Measurements from ENCODE around the gene DNAH6.

GRCh38 chr2:84687498-84688149 lies 171.3 kb downstream of the DNAH6 start:
- no peak for TF ChIP-seq POLR2AphosphoS5 (IDR thresholded peaks at IDR 0.05; ENCODE audit: low read length)
- TF ChIP-seq, protein P1, sequence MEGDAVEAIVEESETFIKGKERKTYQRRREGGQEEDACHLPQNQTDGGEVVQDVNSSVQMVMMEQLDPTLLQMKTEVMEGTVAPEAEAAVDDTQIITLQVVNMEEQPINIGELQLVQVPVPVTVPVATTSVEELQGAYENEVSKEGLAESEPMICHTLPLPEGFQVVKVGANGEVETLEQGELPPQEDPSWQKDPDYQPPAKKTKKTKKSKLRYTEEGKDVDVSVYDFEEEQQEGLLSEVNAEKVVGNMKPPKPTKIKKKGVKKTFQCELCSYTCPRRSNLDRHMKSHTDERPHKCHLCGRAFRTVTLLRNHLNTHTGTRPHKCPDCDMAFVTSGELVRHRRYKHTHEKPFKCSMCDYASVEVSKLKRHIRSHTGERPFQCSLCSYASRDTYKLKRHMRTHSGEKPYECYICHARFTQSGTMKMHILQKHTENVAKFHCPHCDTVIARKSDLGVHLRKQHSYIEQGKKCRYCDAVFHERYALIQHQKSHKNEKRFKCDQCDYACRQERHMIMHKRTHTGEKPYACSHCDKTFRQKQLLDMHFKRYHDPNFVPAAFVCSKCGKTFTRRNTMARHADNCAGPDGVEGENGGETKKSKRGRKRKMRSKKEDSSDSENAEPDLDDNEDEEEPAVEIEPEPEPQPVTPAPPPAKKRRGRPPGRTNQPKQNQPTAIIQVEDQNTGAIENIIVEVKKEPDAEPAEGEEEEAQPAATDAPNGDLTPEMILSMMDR (IDR thresholded peaks at IDR 0.05 in 2 of 3, conservative IDR thresholded peaks at IDR 0.05 in 1 of 3; ENCODE audit: control insufficient read depth in 2 of 3, extremely low read depth in 1 of 3, insufficient read depth in 1 of 3, low read depth in 3 of 3, low read length in 3 of 3), result no peak
- no peak for TF ChIP-seq ZNF592 (IDR thresholded peaks at IDR 0.05)
- TF ChIP-seq EGR1 (IDR thresholded peaks at IDR 0.05; ENCODE audit: borderline replicate concordance in 1 of 2, low read depth in 2 of 2, low read length in 2 of 2), result no peak
- no peak for TF ChIP-seq SP1 (IDR thresholded peaks at IDR 0.05; ENCODE audit: low read depth, low read length)
- no peak for TF ChIP-seq DPF2 (IDR thresholded peaks at IDR 0.05)
- TF ChIP-seq SMAD1 (IDR thresholded peaks at IDR 0.05; ENCODE audit: low read depth, partially characterized antibody), result no peak
- no peak for TF ChIP-seq EZH2 (IDR thresholded peaks at IDR 0.05; ENCODE audit: borderline replicate concordance, control insufficient read depth, low read depth, low read length)
- TF ChIP-seq PAX8 (IDR thresholded peaks at IDR 0.05), result no peak
- no peak for TF ChIP-seq MAX (IDR thresholded peaks at IDR 0.05; ENCODE audit: low read depth, low read length)
- TF ChIP-seq ZBTB40 (IDR thresholded peaks at IDR 0.05; ENCODE audit: borderline replicate concordance), result no peak
- no peak for TF ChIP-seq POLR2A (IDR thresholded peaks at IDR 0.05; ENCODE audit: low read depth, low read length)

Data from GM12878 (cell line).